Stimulated activated CD8-positive, alpha-beta memory T cell treated with anti-CD3 and anti-CD28 coated beads, Interleukin-15, amount 100 ng/mL, for 24 hours (primary cell): ENCODE data around the gene TMEM178A.
"Not testable (repeated sequence)": the region's sequence is repeated elsewhere in the genome, so short reads cannot be mapped to it uniquely, and the experiment has no call there.

Experiments used
- DNase-seq: peaks from one replicate; pipeline ENCODE4 v3.0.0-alpha.2; 2020; ENCODE audit warnings: low read depth

Gene TMEM178A

GRCh38 chr2:39715822-39716221 is 50.1 kb downstream of the TMEM178A start:
- DNase-seq = no peak

GRCh38 chr2:39717067-39717466 is 51.4 kb downstream of the TMEM178A start:
- DNase-seq = no peak

GRCh38 chr2:39718483-39718882 is 52.8 kb downstream of the TMEM178A start:
- DNase-seq = no peak

- DNase-seq = no peak
These were observed 53.6 kb downstream of the TMEM178A start for GRCh38 chr2:39719317-39719716.

- no peak for DNase-seq
These were observed 55.3 kb downstream of the TMEM178A start for GRCh38 chr2:39720970-39721369.

GRCh38 chr2:39723497-39723896 is 57.8 kb downstream of the TMEM178A start:
- no peak for DNase-seq

- no peak for DNase-seq
These were observed 58.5 kb downstream of the TMEM178A start for GRCh38 chr2:39723946-39724827.

- no peak for DNase-seq
These were observed 59.1 kb downstream of the TMEM178A start for GRCh38 chr2:39724828-39725144.

GRCh38 chr2:39725401-39725800 is 59.7 kb downstream of the TMEM178A start:
- DNase-seq = no peak

GRCh38 chr2:39728085-39728484 is 62.4 kb downstream of the TMEM178A start:
- not testable (repeated sequence) for DNase-seq

- no peak for DNase-seq
These were observed 63.2 kb downstream of the TMEM178A start for GRCh38 chr2:39728941-39729351.

- no peak for DNase-seq
These were observed 64.6 kb downstream of the TMEM178A start for GRCh38 chr2:39730276-39730675.

- no peak for DNase-seq
These were observed 65.1 kb downstream of the TMEM178A start for GRCh38 chr2:39730685-39731302.

GRCh38 chr2:39731546-39731945 is 65.8 kb downstream of the TMEM178A start:
- no peak for DNase-seq

GRCh38 chr2:39732482-39732881 is 66.8 kb downstream of the TMEM178A start:
- no peak for DNase-seq

GRCh38 chr2:39733070-39733674 is 67.5 kb downstream of the TMEM178A start:
- DNase-seq = no peak

- no peak for DNase-seq
These were observed 68.7 kb downstream of the TMEM178A start for GRCh38 chr2:39734445-39734844.

- no peak for DNase-seq
These were observed 69.9 kb downstream of the TMEM178A start for GRCh38 chr2:39735648-39736047.

- DNase-seq = no peak
These were observed 70.9 kb downstream of the TMEM178A start for GRCh38 chr2:39736640-39737039.

- DNase-seq = no peak
These were observed 71.9 kb downstream of the TMEM178A start for GRCh38 chr2:39737661-39738060.

GRCh38 chr2:39738936-39739335 is 73.2 kb downstream of the TMEM178A start:
- no peak for DNase-seq

GRCh38 chr2:39739386-39739785 is 73.7 kb downstream of the TMEM178A start:
- no peak for DNase-seq

GRCh38 chr2:39741871-39742270 is 76.2 kb downstream of the TMEM178A start:
- DNase-seq = no peak
